Measurements from ENCODE around the gene HCN1. TPM values are rescaled to one million over a fixed set of nuclear protein-coding genes. Genes with fewer than 3 reads are reported as not detected.

HCN1 gene
- total and polyA plus RNA-seq, 2 of the 13 experiments (the other 11 are each of a cell fraction or from before 2014, with no cell fraction given), result not detected

GRCh38 chr5:45642370-45642769 is 53.8 kb downstream of the HCN1 start:
- in situ Hi-C loops (cut with HindIII; ENCODE audit: extremely low pct_ligation_motif_present, low pct_unique_long_range_greater_than_20kb) (no loop called here), intact Hi-C loops (cut with micrococcal nuclease; ENCODE audit: unreplicated experiment) (no loop called here)
- Histone ChIP-seq H3K27me3 (ENCODE audit: control insufficient read depth in 1 of 2, insufficient read depth in 2 of 2, low read length in 2 of 2) (no peaks in the 10 kb centered on the region), H4K20me1 (ENCODE audit: insufficient read depth, low read length) (no peaks in the 10 kb centered on the region), H2AFZ (ENCODE audit: low read length) (no peak overlapping the region), H3K9ac (ENCODE audit: insufficient read depth, low read depth, low read length) (no peak overlapping the region), H3K36me3 (replicated peaks in 1 of 2; ENCODE audit: control insufficient read depth in 1 of 2, insufficient read depth in 2 of 2, low read length in 2 of 2) (no peaks in the 10 kb centered on the region), H3K9me3 (ENCODE audit: low read length) (peaks cover 10% of the 10 kb centered on the region), H3K27ac (ENCODE audit: extremely low read length, insufficient read depth, low read length) (no peak overlapping the region), H3K79me2 (ENCODE audit: insufficient read depth, low read length) (no peaks in the 10 kb centered on the region), H3K4me2 (ENCODE audit: low read depth, low read length) (no peak overlapping the region), H3K4me1 (ENCODE audit: insufficient read depth, low read length) (no peaks in the 10 kb centered on the region), H3K4me3 (replicated peaks in 1 of 3; ENCODE audit: insufficient read depth in 1 of 3, low read depth in 2 of 3, low read length in 3 of 3) (no peak overlapping the region)
- FAIRE-seq (no peak), ATAC-seq (no peak), DNase-seq (ENCODE audit: low spot score) (no peak)
- ChIA-PET CTCF (ENCODE audit: low intra/inter-chr PET ratio, low total read pairs) (no interaction called here), POLR2A (no interaction called here)
- BruUV-seq (replicated peaks), result no TSS peak
- TF ChIP-seq ATF7 (IDR thresholded peaks at IDR 0.05), result no peak
- TF ChIP-seq ATF7 (CRISPR knock-in tag; IDR thresholded peaks at IDR 0.05), result no peak
- no peak for TF ChIP-seq NR3C1 (CRISPR knock-in tag; IDR thresholded peaks at IDR 0.05)
- no peak for TF ChIP-seq CBX5 (CRISPR knock-in tag; IDR thresholded peaks at IDR 0.05; ENCODE audit: borderline replicate concordance)
- TF ChIP-seq HOXD1 (CRISPR knock-in tag; IDR thresholded peaks at IDR 0.05), result no peak
- no peak for TF ChIP-seq SCMH1 (CRISPR knock-in tag; IDR thresholded peaks at IDR 0.05; ENCODE audit: borderline replicate concordance)
- no peak for TF ChIP-seq SOX13 (IDR thresholded peaks at IDR 0.05)
- no peak for TF ChIP-seq SOX13 (CRISPR knock-in tag; conservative IDR thresholded peaks at IDR 0.05 in 1 of 2, IDR thresholded peaks at IDR 0.05 in 1 of 2)
- no peak for TF ChIP-seq SATB2 (CRISPR knock-in tag; IDR thresholded peaks at IDR 0.05)
- TF ChIP-seq SMYD3 (CRISPR knock-in tag; IDR thresholded peaks at IDR 0.05), result no peak
- TF ChIP-seq ZNF441 (CRISPR knock-in tag; IDR thresholded peaks at IDR 0.05; ENCODE audit: borderline replicate concordance), result no peak
- TF ChIP-seq ZNF335 (CRISPR knock-in tag; IDR thresholded peaks at IDR 0.05), result no peak
- TF ChIP-seq ZNF281 (CRISPR knock-in tag; IDR thresholded peaks at IDR 0.05; ENCODE audit: borderline replicate concordance), result no peak
- TF ChIP-seq FOXA3 (CRISPR knock-in tag; IDR thresholded peaks at IDR 0.05), result no peak
- TF ChIP-seq SRSF1 (optimal IDR thresholded peaks at IDR 0.05; ENCODE audit: low read depth, low read length), result no peak
- TF ChIP-seq ZBTB40 (IDR thresholded peaks at IDR 0.05), result no peak
- TF ChIP-seq ZBTB40 (CRISPR knock-in tag; IDR thresholded peaks at IDR 0.05), result no peak

Measured in HepG2 (cell line).